Liver (tissue), 9 donors: ENCODE data around the gene EBF3. TPM values are rescaled to one million over a fixed set of nuclear protein-coding genes. Genes with fewer than 3 reads are reported as not detected.

Source experiments
- DNase-seq: peaks from one replicate; pipeline ENCODE4 v3.0.0-alpha.2; 2017; ENCODE audit warnings: low spot score
- H3K27ac ChIP-seq, 2 donors: one replicate each; pipeline ENCODE4 v1.7.0; 2013; ENCODE audit warnings: inconsistent platforms in 2 of 2, low read length in 2 of 2, control low read depth in 1 of 2, low read depth in 1 of 2, mild to moderate bottlenecking in 1 of 2
- H3K27me3 ChIP-seq, 4 donors: one replicate each; pipeline versions ENCODE4 v1.6.1 to v1.7.0; 2013; ENCODE audit warnings: low read length in 3 of 4, inconsistent platforms in 1 of 4, mild to moderate bottlenecking in 1 of 4, moderate library complexity in 1 of 4; ENCODE audit not compliant: control insufficient read depth in 4 of 4, insufficient read depth in 4 of 4
- H3K36me3 ChIP-seq, 4 donors: one replicate each; pipeline versions ENCODE4 v1.6.1 to v1.7.0; 2013; ENCODE audit warnings: low read length in 3 of 4, mild to moderate bottlenecking in 3 of 4, low read depth in 1 of 4, moderate library complexity in 1 of 4; ENCODE audit not compliant: control insufficient read depth in 4 of 4, insufficient read depth in 3 of 4
- H3K4me1 ChIP-seq, 4 donors: one replicate each; pipeline versions ENCODE4 v1.6.1 to v1.7.0; 2013; ENCODE audit warnings: low read length in 3 of 4, mild to moderate bottlenecking in 3 of 4, moderate library complexity in 1 of 4; ENCODE audit not compliant: control insufficient read depth in 4 of 4, insufficient read depth in 4 of 4
- H3K4me3 ChIP-seq, 3 donors: one replicate each; pipeline versions ENCODE4 v1.6.1 to v1.7.0; 2013; ENCODE audit warnings: low read length in 3 of 3, control low read depth in 1 of 3, low read depth in 1 of 3, mild to moderate bottlenecking in 1 of 3
- H3K9ac ChIP-seq, 2 donors: one replicate each; pipeline ENCODE4 v1.7.0; 2013; ENCODE audit warnings: low read length in 2 of 2, mild to moderate bottlenecking in 2 of 2, moderate library complexity in 2 of 2, control low read depth in 1 of 2, low read depth in 1 of 2
- H3K9me3 ChIP-seq, 4 donors: one replicate each; pipeline versions ENCODE4 v1.6.1 to v1.7.0; 2013; ENCODE audit warnings: low read length in 3 of 4; ENCODE audit not compliant: control insufficient read depth in 4 of 4
- CTCF ChIP-seq: fragments of 150-350 bp; IDR thresholded peaks from 2 replicates; pipeline ENCODE4 v1.5.1; 2017; ENCODE audit warnings: improper control_type of control experiment, low read depth, low read length; ENCODE audit not compliant: missing input control
- EGR1 ChIP-seq, 2 donors: IDR thresholded peaks; 2 replicates each; pipeline ENCODE4 v1.6.1; 2016 to 2018; ENCODE audit warnings: antibody characterized with exemption in 2 of 2, low read depth in 2 of 2
- FOXA2 ChIP-seq: IDR thresholded peaks from 2 replicates; pipeline ENCODE4 v1.6.1; 2016; ENCODE audit warnings: antibody characterized with exemption
- GABPA ChIP-seq, 2 donors: IDR thresholded peaks in 1 of 2; conservative IDR thresholded peaks in 1 of 2; 2 replicates each; pipeline ENCODE4 v1.6.1; 2016; ENCODE audit warnings: antibody characterized with exemption in 2 of 2, mild to moderate bottlenecking in 1 of 2, moderate library complexity in 1 of 2
- HNF4A ChIP-seq, 2 donors: conservative IDR thresholded peaks; 2 replicates each; pipeline ENCODE4 v1.6.1; 2016; ENCODE audit warnings: antibody characterized with exemption in 2 of 2, mild to moderate bottlenecking in 2 of 2
- HNF4G ChIP-seq: IDR thresholded peaks from 2 replicates; pipeline ENCODE4 v1.6.1; 2016; ENCODE audit warnings: antibody characterized with exemption
- JUND ChIP-seq, 2 donors: IDR thresholded peaks; 2 replicates each; pipeline ENCODE4 v1.6.1; 2016; ENCODE audit warnings: antibody characterized with exemption in 2 of 2
- MAX ChIP-seq: IDR thresholded peaks from 2 replicates; pipeline ENCODE4 v1.6.1; 2016; ENCODE audit warnings: antibody characterized with exemption
- REST ChIP-seq: IDR thresholded peaks from 2 replicates; pipeline ENCODE4 v1.6.1; 2016; ENCODE audit warnings: antibody characterized with exemption, mild to moderate bottlenecking
- YY1 ChIP-seq: IDR thresholded peaks from 2 replicates; pipeline ENCODE4 v1.6.1; 2016; ENCODE audit warnings: antibody characterized with exemption, mild to moderate bottlenecking
- WGBS: extraction: QIAGEN DNeasy Blood & Tissue Kit; methylation state at CpG from one replicate; pipeline ENCODE4 v1.1.7; 2013; 5-methylcytosine and 5-hydroxymethylcytosine counted together
- polyA plus RNA-seq, 2 donors: library from polyadenylated mRNA; stranded (reverse) in 1 of 2; unstranded in 1 of 2; fragments of 200-250 nt in 1 of 2; fragments of >200 nt in 1 of 2; fragmentation: Nextera tagmentation in 1 of 2; extraction: Ambion mirVana in 1 of 2; gene quantifications; one replicate each; pipeline versions ENCODE4 v1.2.1 to v1.2.3, GENCODE V29; 2013 to 2015
- total RNA-seq, 2 donors: library from RNA; depleted of rRNA; stranded (reverse); fragments of >200 nt; gene quantifications; one replicate each; pipeline ENCODE4 v1.2.3, GENCODE V29; 2014
- TF ChIP-seq, protein P1 (sequence below): IDR thresholded peaks from 2 replicates; pipeline ENCODE4 v1.6.1; 2016; ENCODE audit warnings: antibody characterized with exemption
- TF ChIP-seq, protein P2 (sequence below): IDR thresholded peaks from 2 replicates; pipeline ENCODE4 v1.6.1; 2016; ENCODE audit warnings: antibody characterized with exemption
- donor health status: healthy.
- donor health status: healthy.
- donor health status: healthy.
- donor health status: healthy.
- donor health status: healthy.

EBF3 gene
- total and polyA plus RNA-seq, 4 donors = 0.02 to 0.08 TPM; not detected in 2

GRCh38 chr10:129970465-129971364, 6.6 kb upstream of the EBF3 start:
- 4% methylated on average over 58 of the region's 58 CpGs for WGBS
- peaks cover 22 to 47% (median 23%) of the 10 kb centered on the region in 4 donors for H3K4me1 ChIP-seq

GRCh38 chr10:129969911-129970464, 5.9 kb upstream of the EBF3 start:
- DNase-seq = no peak
- Histone ChIP-seq H3K27ac (no peak overlapping the region), H3K9me3 (no peaks in the 10 kb centered on the region), H3K27me3 (peaks cover 7 to 34% (median 25%) of the 10 kb centered on the region in 4 donors), H3K36me3 (no peaks in the 10 kb centered on the region), H3K9ac (no peak overlapping the region), H3K4me3 (no peak overlapping the region), H3K4me1 (peaks cover 22 to 50% (median 25%) of the 10 kb centered on the region in 4 donors)
- no peak for TF ChIP-seq REST
- no peak for TF ChIP-seq FOXA2
- TF ChIP-seq YY1 = no peak
- TF ChIP-seq HNF4A (conservative IDR thresholded peaks at IDR 0.05) = no peak
- TF ChIP-seq HNF4G = no peak
- no peak for TF ChIP-seq JUND (IDR thresholded peaks at IDR 0.05)
- 4% methylated on average over 14 of the region's 14 CpGs for WGBS

More at GRCh38 chr10:129970465-129971364, 6.6 kb upstream of the EBF3 start:
- H3K9ac ChIP-seq = no peak overlapping the region
- TF ChIP-seq MAX (no peak), EGR1 (IDR thresholded peaks at IDR 0.05; ENCODE audit: low read depth in 2 of 2) (no peak), GABPA (IDR thresholded peaks at IDR 0.05 in 1 of 2, conservative IDR thresholded peaks at IDR 0.05 in 1 of 2) (no peak), CTCF (no peak), JUND (IDR thresholded peaks at IDR 0.05) (no peak)
- TF ChIP-seq, protein P1, sequence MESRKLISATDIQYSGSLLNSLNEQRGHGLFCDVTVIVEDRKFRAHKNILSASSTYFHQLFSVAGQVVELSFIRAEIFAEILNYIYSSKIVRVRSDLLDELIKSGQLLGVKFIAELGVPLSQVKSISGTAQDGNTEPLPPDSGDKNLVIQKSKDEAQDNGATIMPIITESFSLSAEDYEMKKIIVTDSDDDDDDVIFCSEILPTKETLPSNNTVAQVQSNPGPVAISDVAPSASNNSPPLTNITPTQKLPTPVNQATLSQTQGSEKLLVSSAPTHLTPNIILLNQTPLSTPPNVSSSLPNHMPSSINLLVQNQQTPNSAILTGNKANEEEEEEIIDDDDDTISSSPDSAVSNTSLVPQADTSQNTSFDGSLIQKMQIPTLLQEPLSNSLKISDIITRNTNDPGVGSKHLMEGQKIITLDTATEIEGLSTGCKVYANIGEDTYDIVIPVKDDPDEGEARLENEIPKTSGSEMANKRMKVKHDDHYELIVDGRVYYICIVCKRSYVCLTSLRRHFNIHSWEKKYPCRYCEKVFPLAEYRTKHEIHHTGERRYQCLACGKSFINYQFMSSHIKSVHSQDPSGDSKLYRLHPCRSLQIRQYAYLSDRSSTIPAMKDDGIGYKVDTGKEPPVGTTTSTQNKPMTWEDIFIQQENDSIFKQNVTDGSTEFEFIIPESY = no peak
- TF ChIP-seq, protein P2, sequence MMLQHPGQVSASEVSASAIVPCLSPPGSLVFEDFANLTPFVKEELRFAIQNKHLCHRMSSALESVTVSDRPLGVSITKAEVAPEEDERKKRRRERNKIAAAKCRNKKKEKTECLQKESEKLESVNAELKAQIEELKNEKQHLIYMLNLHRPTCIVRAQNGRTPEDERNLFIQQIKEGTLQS = no peak
- no peak overlapping the region for H3K27ac ChIP-seq
- no peaks in the 10 kb centered on the region for H3K36me3 ChIP-seq
- peak overlapping the region in 1 of 3 donors; percentile 41 for H3K4me3 ChIP-seq
- H3K27me3 ChIP-seq = peaks cover 7 to 30% (median 25%) of the 10 kb centered on the region in 4 donors
- no peak for DNase-seq
- H3K9me3 ChIP-seq = no peaks in the 10 kb centered on the region
